Smooth muscle cell (in vitro differentiated cells): ENCODE measurements around the gene MCF2L2. TPM values are rescaled to one million over a fixed set of nuclear protein-coding genes. Genes with fewer than 3 reads are reported as not detected.
A peak's percentile ranks its signal among the peaks of the same experiment; 100 is the strongest.

Source experiments
- DNase-seq: peaks from one replicate; lab custom pipeline; 2025; ENCODE audit not compliant: unreplicated experiment; lab: John Stamatoyannopoulos, UW
- H2AFZ ChIP-seq: fragments of 200-600 bp; sonication (generic); 2 replicates; pipeline ENCODE4 v1.6.0; 2016; ENCODE audit warnings: antibody characterized with exemption, low read depth, mild to moderate bottlenecking
- H3F3A ChIP-seq: fragments of 200-600 bp; sonication (generic); 2 replicates; pipeline ENCODE4 v1.6.0; 2017; ENCODE audit warnings: antibody characterized with exemption, low read depth
- H3K27ac ChIP-seq: fragments of 200-600 bp; sonication (generic); 2 replicates; pipeline ENCODE4 v1.5.1; 2016; ENCODE audit warnings: low read depth, mild to moderate bottlenecking
- H3K27me3 ChIP-seq: fragments of 200-600 bp; sonication (generic); 2 replicates; pipeline ENCODE4 v1.6.1; 2016; ENCODE audit warnings: low read depth, mild to moderate bottlenecking
- H3K36me3 ChIP-seq: fragments of 200-600 bp; sonication (generic); 2 replicates; pipeline ENCODE4 v1.5.1; 2016; ENCODE audit warnings: low read depth
- H3K4me1 ChIP-seq: fragments of 200-600 bp; sonication (generic); 2 replicates; pipeline ENCODE4 v1.5.1; 2016; ENCODE audit warnings: low read depth
- H3K4me2 ChIP-seq: fragments of 200-600 bp; sonication (generic); 2 replicates; pipeline ENCODE4 v1.6.0; 2016; ENCODE audit warnings: mild to moderate bottlenecking
- H3K4me3 ChIP-seq: fragments of 200-600 bp; sonication (generic); 2 replicates; pipeline ENCODE4 v1.5.1; 2016; ENCODE audit warnings: mild to moderate bottlenecking
- H3K79me2 ChIP-seq: fragments of 200-600 bp; sonication (generic); 2 replicates; pipeline ENCODE4 v1.6.0; 2016; ENCODE audit warnings: low read depth, mild to moderate bottlenecking
- H3K9ac ChIP-seq: fragments of 200-600 bp; sonication (generic); 2 replicates; pipeline ENCODE4 v1.6.0; 2016; ENCODE audit warnings: low read depth
- H3K9me3 ChIP-seq: fragments of 200-600 bp; sonication (generic); replicated peaks from 2 replicates; pipeline ENCODE4 v1.5.1; 2016; ENCODE audit warnings: low read depth
- H4K20me1 ChIP-seq: fragments of 200-600 bp; sonication (generic); 2 replicates; pipeline ENCODE4 v1.6.0; 2016; ENCODE audit warnings: low read depth
- CTCF ChIP-seq: fragments of 200-600 bp; sonication (generic); IDR thresholded peaks from 2 replicates; pipeline ENCODE4 v1.5.1; 2017; ENCODE audit warnings: borderline replicate concordance, mild to moderate bottlenecking, antibody characterized with exemption; ENCODE audit not compliant: insufficient read depth, poor library complexity, severe bottlenecking
- WGBS: methylation state at CpG from one replicate; pipeline ENCODE4 v1.1.7; 2016; ENCODE audit warnings: low lambda C conversion rate; 5-methylcytosine and 5-hydroxymethylcytosine counted together
- polyA plus RNA-seq: library from polyadenylated mRNA; unstranded; fragments of >200 nt; fragmentation: Nextera tagmentation; extraction: Ambion mirVana; gene quantifications from 2 replicates; pipeline ENCODE4 v1.2.1, GENCODE V29; 2016
- total RNA-seq: library from RNA; depleted of rRNA; stranded (reverse); fragments of >200 nt; gene quantifications from 2 replicates; pipeline ENCODE4 v1.2.3, GENCODE V29; 2014

The MCF2L2 gene
- total and polyA plus RNA-seq, 2 experiments from 2014 or later: 0.09 TPM; not detected in 1

DNA sequence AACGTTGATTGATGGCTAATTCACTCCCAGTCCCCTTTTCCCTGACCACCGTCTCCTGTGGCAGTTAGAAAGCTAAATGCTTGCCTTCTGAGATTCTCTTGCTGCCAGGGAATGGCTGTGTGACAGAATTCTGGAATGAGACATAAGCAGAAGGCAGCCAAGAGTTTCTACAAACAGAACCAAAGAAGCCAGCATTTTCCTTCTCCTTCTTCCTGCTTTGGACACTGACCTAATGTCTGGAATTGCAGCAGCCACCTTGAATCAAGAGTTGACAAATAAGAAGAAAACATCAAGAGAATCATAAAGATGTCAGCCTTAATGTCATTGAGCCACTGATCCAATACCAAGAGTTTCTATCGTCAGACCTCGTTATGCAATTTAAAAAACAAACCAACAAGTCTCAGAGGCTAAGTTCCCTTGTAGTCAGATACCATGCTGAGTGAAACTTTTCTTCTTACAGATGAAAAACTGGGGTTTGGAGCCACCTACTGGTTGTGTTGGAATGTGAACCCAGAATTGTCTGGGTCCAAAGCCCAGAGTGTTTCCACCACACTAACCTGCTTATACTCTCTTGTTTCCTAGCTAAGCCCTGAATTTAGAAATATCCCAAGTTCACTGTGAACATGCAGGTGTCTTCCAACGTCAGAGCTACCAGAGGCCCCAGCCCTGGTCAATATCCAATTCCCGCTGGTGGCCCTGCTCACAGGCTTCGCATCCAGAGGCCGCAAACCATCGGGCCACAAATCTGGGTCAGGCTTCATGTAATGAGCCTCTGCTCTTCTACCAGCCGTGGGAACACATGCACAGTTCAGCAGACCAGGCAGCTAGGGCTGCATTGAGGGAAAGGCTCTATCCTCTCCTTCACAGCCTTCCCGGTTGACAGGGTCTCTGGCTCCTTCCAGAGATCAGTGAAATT lies 42.5 kb downstream of the MCF2L2 start:
- Histone ChIP-seq H3F3A (peaks cover 10% of the 10 kb centered on the region), H3K27me3 (no peaks in the 10 kb centered on the region), H3K4me1 (no peaks in the 10 kb centered on the region), H3K4me3 (no peak overlapping the region), H3K9me3 (no peaks in the 10 kb centered on the region), H3K27ac (no peak overlapping the region), H3K79me2 (no peaks in the 10 kb centered on the region), H2AFZ (peak overlapping the region; percentile 66), H3K36me3 (no peaks in the 10 kb centered on the region), H3K4me2 (no peak overlapping the region), H4K20me1 (no peaks in the 10 kb centered on the region), H3K9ac (no peak overlapping the region)
- 59% methylated on average over 11 of the region's 11 CpGs for WGBS
- DNase-seq: no peak
- peak; percentile 73 for TF ChIP-seq CTCF

GRCh38 chr3:183381673-183382072 lies 46.7 kb downstream of the MCF2L2 start:
- no peak for DNase-seq
- Histone ChIP-seq H3K9me3 (no peaks in the 10 kb centered on the region), H3K9ac (no peak overlapping the region), H3K4me3 (no peak overlapping the region), H3K4me2 (no peak overlapping the region), H3K27me3 (no peaks in the 10 kb centered on the region), H3K79me2 (no peaks in the 10 kb centered on the region), H3K4me1 (no peaks in the 10 kb centered on the region), H3K27ac (no peak overlapping the region), H3F3A (peaks cover 10% of the 10 kb centered on the region), H4K20me1 (no peaks in the 10 kb centered on the region), H3K36me3 (no peaks in the 10 kb centered on the region), H2AFZ (no peak overlapping the region)
- no peak for TF ChIP-seq CTCF
- 94% methylated on average over 1 of the region's 1 CpG for WGBS

GRCh38 chr3:183381179-183381578 lies 47.2 kb downstream of the MCF2L2 start:
- WGBS: 48% methylated on average over 4 of the region's 4 CpGs
- Histone ChIP-seq H3K79me2 (no peaks in the 10 kb centered on the region), H3F3A (peaks cover 7% of the 10 kb centered on the region), H3K27me3 (no peaks in the 10 kb centered on the region), H3K9ac (no peak overlapping the region), H4K20me1 (no peaks in the 10 kb centered on the region), H3K4me1 (no peaks in the 10 kb centered on the region), H2AFZ (no peak overlapping the region), H3K27ac (no peak overlapping the region), H3K9me3 (no peaks in the 10 kb centered on the region), H3K4me2 (no peak overlapping the region), H3K4me3 (no peak overlapping the region), H3K36me3 (no peaks in the 10 kb centered on the region)
- DNase-seq: no peak
- no peak for TF ChIP-seq CTCF
